GM21367 (cell line): ENCODE results near the gene PTPN6.
A peak's percentile ranks its signal among the peaks of the same experiment; 100 is the strongest.

Source experiments
- ATAC-seq: cut with Tn5 transposase; IDR thresholded peaks from one replicate; pipeline ENCODE4 v1.9.1; 2021; ENCODE audit not compliant: unreplicated experiment

PTPN6 gene

GRCh38 chr12:6938353-6939190 lies 12.6 kb upstream of the PTPN6 start:
- no peak for ATAC-seq

DNA sequence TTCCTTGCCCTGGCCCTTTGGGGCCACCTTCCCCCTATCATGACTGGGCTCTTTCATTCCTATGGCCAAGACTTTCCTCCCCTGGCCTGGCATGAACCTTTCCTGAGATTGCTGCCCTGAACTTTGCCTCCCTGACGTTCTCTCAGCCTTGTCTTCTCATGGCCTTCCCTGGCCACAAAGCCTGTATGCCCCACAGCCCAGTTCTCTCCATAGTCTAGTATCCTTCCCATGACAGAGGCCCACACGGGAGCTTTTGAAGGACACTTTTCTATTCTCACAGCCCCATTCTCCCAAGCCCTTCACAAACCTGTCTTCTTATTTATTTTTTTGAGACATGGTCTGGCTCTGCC lies 12.0 kb upstream of the PTPN6 start:
- ATAC-seq: no peak

- ATAC-seq: no peak
Observed at GRCh38 chr12:6941267-6941666, 9.9 kb upstream of the PTPN6 start.

- no peak for ATAC-seq
Observed at GRCh38 chr12:6941782-6942181, 9.4 kb upstream of the PTPN6 start.

DNA sequence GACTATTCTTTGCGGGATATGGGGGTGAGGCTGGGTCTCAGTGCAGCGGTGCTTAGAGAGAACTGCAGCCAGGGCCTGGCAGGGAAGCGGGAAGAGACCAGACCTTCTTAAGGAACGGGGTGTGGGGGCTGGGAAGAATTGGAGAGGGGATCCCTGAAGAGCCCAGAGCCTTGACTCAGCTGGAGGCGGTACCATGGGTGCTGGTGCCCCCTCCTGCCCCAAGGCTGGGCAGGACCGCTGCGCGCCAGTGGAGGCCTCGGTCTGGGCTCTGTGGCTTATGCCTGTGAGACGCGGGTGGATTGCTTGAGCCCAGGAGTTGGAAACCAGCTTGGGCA lies 8.9 kb upstream of the PTPN6 start:
- ATAC-seq: no peak

DNA sequence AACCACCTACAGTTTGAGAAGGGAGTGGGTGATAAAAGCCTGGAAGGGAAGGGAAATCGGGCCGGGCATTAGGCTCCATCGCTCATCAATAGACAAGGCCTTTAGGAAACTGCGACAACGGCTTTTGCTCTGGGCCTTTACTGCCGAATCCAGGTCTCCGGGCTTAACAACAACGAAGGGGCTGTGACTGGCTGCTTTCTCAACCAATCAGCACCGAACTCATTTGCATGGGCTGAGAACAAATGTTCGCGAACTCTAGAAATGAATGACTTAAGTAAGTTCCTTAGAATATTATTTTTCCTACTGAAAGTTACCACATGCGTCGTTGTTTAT lies 7.8 kb upstream of the PTPN6 start:
- ATAC-seq: peak; percentile 25

DNA sequence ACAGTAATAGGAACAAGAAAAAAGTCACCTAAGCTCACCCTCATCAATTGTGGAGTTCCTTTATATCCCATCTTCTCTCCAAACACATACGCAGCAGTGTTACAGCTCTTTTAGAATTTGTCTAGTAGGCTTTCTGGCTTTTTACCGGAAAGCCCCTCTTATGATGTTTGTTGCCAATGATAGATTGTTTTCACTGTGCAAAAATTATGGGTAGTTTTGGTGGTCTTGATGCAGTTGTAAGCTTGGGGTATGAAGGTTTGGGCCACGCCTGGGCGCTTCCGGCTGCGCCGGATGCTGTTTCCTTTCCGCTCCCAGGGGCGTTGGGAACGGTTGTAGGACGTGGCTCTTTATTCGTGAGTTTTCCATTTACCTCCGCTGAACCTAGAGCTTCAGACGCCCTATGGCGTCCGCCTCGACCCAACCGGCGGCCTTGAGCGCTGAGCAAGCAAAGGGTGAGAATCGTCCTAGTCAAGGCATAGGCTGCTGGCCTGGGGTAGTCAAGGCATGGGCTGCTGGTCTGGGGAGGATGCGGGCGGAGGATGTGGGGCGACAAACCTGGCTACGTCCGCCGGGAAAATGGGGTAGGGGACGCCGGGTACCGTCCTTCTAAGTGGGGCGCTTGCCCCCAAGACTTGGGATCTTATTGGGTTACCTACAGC lies 7.3 kb upstream of the PTPN6 start, which contains the start of the genes C12orf57 and RNU7-1:
Gene C12orf57 (plus strand): TSS at position 301 of the 659 bp plus-strand sequence. CDS start 100 bp downstream, at position 401.
Gene RNU7-1 (plus strand): TSS at position 95 of the 659 bp plus-strand sequence.
- ATAC-seq: peak; percentile 21

GRCh38 chr12:6944381-6945186 lies 6.6 kb upstream of the PTPN6 start:
- ATAC-seq: peak; percentile 32

DNA sequence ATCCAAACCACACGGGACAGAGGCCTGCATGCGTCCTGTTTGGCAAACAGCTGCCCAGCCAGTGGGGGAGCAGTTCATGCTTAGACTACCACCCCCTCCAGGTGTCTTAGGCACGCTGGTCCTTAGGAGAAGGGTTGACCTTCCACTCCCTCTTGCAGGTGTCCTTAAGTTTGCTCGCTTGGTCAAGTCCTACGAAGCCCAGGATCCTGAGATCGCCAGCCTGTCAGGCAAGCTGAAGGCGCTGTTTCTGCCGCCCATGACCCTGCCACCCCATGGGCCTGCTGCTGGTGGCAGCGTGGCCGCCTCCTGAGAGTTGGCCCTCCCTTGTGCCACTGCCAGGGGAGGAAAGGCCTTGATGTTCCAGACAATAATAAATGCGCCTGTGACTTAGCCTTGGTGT lies 5.5 kb upstream of the PTPN6 start:
- ATAC-seq: no peak

DNA sequence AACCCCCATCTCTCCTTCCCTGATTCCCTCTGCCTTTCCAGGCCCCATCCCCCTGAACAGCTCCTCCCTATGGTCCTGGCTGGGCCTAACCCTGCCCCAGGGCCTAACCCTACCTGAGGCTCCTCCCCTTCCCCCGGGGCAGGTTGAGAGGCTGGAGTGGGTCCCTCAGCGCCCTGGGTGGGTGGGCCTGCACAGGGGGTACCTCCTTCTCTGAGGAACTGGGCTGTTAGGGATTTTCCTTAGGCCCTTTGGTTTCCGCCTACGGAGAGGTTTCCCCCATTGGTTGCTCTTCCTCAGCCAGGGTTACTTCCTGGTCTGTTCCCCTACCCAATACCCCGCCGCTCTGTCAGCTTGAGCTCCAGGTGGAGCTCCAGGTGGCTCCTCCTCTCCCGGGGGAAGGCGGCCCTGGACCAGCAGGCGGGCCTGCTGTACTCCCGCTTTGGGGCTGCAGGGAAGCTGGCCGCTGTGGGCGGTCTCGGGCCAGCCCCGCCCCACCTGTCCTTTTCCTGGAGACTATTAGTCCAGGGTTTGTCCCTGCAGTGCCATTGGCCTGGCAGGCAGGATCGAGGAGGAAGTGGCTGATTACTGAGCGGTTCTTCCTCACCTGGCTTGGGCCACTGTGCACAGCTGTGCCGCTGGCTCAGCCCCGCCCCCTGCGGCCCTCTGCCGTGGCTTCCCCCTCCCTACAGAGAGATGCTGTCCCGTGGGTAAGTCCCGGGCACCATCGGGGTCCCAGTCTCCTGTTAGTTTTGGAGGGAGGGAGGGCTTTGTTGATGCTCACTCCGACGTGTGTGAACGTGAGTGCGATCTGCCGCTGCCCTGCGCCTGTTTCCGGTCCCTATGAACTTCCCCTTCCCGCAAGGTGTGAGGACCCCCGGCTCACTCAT lies 4.9 kb upstream of the PTPN6 start:
- peak; percentile 20 for ATAC-seq

DNA sequence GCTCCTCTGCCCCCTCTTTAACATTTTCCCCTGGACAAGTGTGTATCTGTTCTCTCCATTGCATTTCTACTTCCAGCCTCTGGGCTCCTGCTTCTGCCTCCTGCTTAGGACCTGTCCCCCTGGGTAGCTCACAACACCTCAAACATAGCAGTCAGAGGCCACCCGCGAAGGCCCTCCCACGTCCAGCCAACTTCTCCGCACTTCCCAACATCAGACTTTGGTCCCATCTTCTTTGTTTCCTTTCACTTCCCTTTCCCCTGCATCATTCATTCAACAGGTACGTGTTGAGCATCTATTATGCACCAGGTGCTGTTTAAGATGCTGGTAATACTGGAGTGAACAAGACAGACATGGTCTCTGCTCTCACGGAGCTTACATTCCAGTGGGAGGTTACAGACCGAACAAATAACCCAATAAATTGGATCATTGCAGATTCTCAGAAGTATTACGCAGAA lies 4.2 kb upstream of the PTPN6 start:
- ATAC-seq: no peak

DNA sequence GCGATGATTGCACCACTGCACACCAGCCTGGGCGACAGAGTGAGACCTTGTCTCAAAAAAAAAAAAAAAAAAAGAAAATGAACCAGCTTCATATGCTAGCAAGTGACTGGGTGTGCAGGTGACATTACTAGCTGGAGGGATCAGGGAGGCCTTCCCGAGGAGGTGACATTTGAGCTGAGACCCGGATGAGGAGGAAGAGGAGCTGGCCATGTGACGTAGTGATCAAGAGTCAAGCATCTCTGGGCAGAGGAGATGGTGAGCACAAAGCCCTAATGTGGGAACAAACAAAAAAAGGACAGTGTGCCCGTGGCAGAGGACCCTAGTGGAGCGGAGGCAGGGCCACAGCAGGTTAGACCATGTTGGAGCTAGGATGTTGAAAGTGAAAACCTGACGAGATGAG lies 3.5 kb upstream of the PTPN6 start:
- ATAC-seq: no peak

DNA sequence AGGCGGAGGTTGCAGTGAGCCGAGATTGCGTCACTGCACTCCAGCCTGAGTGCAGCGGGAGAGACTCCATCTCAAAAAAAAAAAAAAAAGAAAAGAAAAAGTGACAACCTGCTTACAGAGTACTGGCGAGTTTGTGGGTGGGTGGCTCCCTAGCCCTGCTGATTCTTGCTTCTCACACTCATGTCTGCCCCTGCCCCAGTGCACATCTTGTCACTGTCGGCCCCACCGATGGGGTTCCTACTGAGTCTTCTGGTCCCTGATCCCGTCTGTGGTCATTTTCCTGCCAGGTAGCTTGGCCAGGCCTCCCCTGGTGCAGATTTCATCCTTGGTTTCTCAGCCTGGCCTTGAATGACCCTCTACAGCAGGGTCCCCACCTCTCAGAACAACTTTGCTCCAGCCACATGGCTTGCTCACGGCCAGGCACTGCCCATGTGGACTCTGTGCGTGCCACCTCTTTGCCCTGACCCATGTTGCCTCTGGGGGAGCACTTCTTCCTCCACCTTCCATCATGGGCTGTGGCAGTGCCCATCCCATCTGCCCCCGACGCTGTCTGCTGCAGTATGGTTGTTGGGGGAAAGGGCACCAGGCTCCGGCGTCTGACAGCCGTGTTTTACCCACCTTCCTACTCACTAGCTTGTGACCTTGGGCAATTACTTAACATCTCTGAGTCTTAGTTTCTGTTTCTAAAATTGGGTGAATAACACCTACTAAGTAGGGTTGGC lies 2.1 kb upstream of the PTPN6 start:
- no peak for ATAC-seq

DNA sequence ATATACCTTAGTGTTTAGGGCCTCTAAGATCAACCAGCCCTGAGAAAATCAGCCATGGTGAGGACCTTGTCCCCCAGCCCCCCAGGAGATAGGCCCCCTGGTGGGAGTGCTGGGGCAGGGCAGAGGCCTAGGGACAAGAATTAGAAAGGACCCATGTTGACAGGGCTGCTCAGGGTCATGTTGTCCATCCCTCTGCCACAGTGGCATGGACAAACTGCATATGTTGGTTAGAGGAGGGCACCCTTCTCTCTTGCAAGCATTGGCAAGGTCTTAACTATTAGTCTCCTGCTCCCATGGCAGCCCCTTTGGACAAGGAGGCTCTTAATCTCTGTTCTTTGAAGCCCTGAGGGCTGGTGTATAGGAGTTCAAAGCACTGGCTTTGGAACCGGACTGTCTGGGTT lies 755 bp upstream of the PTPN6 start:
- no peak for ATAC-seq

- no peak for ATAC-seq
Observed at GRCh38 chr12:6951551-6952120, 480 bp downstream of the PTPN6 start.

DNA sequence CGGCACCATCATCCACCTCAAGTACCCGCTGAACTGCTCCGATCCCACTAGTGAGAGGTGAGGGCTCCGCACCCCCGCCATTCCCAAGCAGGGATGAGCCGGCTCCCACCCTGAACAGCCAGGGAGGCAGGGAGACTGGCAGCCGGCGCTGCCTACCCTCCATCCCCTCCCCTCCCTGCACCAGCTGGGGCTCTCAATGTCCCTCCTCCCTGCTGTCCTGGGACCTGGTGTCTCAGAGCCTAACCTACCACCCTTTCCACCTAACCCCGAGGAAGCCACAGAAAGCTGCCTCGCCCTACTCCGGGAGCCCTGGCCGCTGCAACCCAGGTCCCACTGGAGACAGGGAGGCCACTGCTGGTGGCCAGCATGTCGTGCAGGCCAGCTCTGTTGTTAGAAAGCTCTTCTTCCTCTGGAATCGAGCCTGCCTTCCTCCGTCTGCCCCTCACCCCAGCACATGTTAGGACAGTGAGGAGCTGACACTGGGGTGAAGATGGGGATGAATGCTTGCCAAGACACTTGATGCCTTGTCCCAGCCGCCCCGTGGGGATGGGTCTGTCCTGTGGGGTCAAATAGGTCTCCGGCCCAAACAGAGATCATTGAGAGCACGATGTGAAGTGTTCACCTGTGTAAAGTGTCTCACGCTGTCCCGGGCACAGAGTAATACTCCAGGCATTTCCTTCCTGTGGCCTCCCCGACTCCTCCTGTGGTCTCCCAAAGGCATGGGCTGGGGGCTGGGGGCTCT lies 1.1 kb downstream of the PTPN6 start:
- no peak for ATAC-seq

- no peak for ATAC-seq
Observed at GRCh38 chr12:6952863-6953441, 1.8 kb downstream of the PTPN6 start.

- ATAC-seq: peak; percentile 34
Observed at GRCh38 chr12:6953442-6954315, 2.5 kb downstream of the PTPN6 start.
